Caco-2 (cell line): ENCODE results near the gene CEP350. TPM values are rescaled to one million over a fixed set of nuclear protein-coding genes. Genes with fewer than 3 reads are reported as not detected.

ENCODE experiments used
- BruUV-seq: library from RNA; stranded (reverse); fragments of 400-500 nt; replicated peaks from 2 replicates; lab custom pipeline; 2021; lab: Mats Ljungman, UMichigan
- CTCF ChIA-PET: fragments of 300-600 bp; sonication (Branson Sonifier 250); formaldehyde crosslinking; loops from one replicate; lab custom pipeline; 2022; ENCODE audit warnings: antibody characterized with exemption; lab: Charles Lee
- POLR2A ChIA-PET: fragments of 300-600 bp; sonication (Branson Sonifier 250); formaldehyde crosslinking; loops from one replicate; lab custom pipeline; 2022; ENCODE audit warnings: antibody characterized with exemption; lab: Charles Lee
- DNase-seq, 2 experiments: peaks; one replicate each; pipeline versions ENCODE4 v3.0.0 to v3.0.0-alpha.2; 2020 to 2022
- H3K27me3 ChIP-seq: replicated peaks from 2 replicates; pipeline ENCODE4 v1.6.0; 2011; ENCODE audit warnings: low read length; ENCODE audit not compliant: control insufficient read depth, insufficient read depth
- H3K36me3 ChIP-seq: 2 replicates; pipeline ENCODE4 v1.5.1; 2011; ENCODE audit warnings: low read length; ENCODE audit not compliant: control insufficient read depth, insufficient read depth
- H3K4me1 ChIP-seq: fragments of 250-450 bp; sonication (Bioruptor Pico); 2 replicates; pipeline ENCODE4 v1.5.1; 2020; ENCODE audit warnings: mild to moderate bottlenecking
- H3K4me3 ChIP-seq: 2 replicates; pipeline ENCODE4 v1.5.1; 2011; ENCODE audit warnings: low read depth, mild to moderate bottlenecking, control low read depth, low read length
- H3K9me3 ChIP-seq: fragments of 250-450 bp; sonication (Bioruptor Pico); 2 replicates; pipeline ENCODE4 v1.5.1; 2020; ENCODE audit warnings: mild to moderate bottlenecking, moderate library complexity
- H3K27ac Mint-ChIP-seq: one replicate; pipeline ENCODE4 v1.8.0; 2022; ENCODE audit warnings: mixed read lengths; ENCODE audit not compliant: unreplicated experiment
- H3K27me3 Mint-ChIP-seq: one replicate; pipeline ENCODE4 v1.8.0; 2022; ENCODE audit warnings: mixed read lengths; ENCODE audit not compliant: insufficient read depth, unreplicated experiment
- H3K36me3 Mint-ChIP-seq: one replicate; pipeline ENCODE4 v1.8.0; 2022; ENCODE audit warnings: mild to moderate bottlenecking, mixed read lengths; ENCODE audit not compliant: insufficient read depth, unreplicated experiment
- H3K4me1 Mint-ChIP-seq: one replicate; pipeline ENCODE4 v1.8.0; 2022; ENCODE audit warnings: low read depth, mixed read lengths; ENCODE audit not compliant: unreplicated experiment
- H3K4me3 Mint-ChIP-seq: one replicate; pipeline ENCODE4 v1.8.0; 2022; ENCODE audit warnings: mild to moderate bottlenecking, moderate library complexity, mixed read lengths; ENCODE audit not compliant: unreplicated experiment
- H3K9me3 Mint-ChIP-seq: one replicate; pipeline ENCODE4 v1.8.0; 2022; ENCODE audit warnings: mixed read lengths; ENCODE audit not compliant: unreplicated experiment
- intact Hi-C: fragments of 100-400 bp; cut with micrococcal nuclease; formaldehyde crosslinking; loops from one replicate; pipeline ENCODE4 v1.10.0; 2022; ENCODE audit not compliant: unreplicated experiment
- total RNA-seq: library from RNA; stranded (reverse); gene quantifications from 2 replicates; pipeline ENCODE4 v1.2.3, GENCODE V29; 2022
- TF ChIP-seq, protein P1 (sequence below), 2 experiments: fragments of 200-600 bp in 1 of 2; IDR thresholded peaks; 1 replicate in 1 of 2; 2 replicates in 1 of 2; pipeline versions ENCODE4 v1.5.1 to v1.8.0; 2011 to 2022; ENCODE audit warnings: antibody characterized with exemption in 1 of 2, control low read depth in 1 of 2, inconsistent platforms in 1 of 2, low read depth in 1 of 2, low read length in 1 of 2, mild to moderate bottlenecking in 1 of 2, moderate library complexity in 1 of 2; ENCODE audit not compliant: insufficient read depth in 1 of 2, severe bottlenecking in 1 of 2, unreplicated experiment in 1 of 2

CEP350 gene
- total RNA-seq, 1 experiment from 2014 or later = 43.5 TPM

GRCh38 chr1:180097326-180097605 lies 142.7 kb downstream of the CEP350 start:
- H3K9me3 Mint-ChIP-seq = no peaks in the 10 kb centered on the region
- BruUV-seq = no TSS peak
- intact Hi-C loops = no loop called here
- Histone ChIP-seq H3K9me3 (no peaks in the 10 kb centered on the region), H3K4me3 (no peak overlapping the region), H3K27me3 (no peaks in the 10 kb centered on the region), H3K36me3 (peaks cover 3% of the 10 kb centered on the region), H3K4me1 (no peaks in the 10 kb centered on the region)
- H3K36me3 Mint-ChIP-seq = peaks cover 77% of the 10 kb centered on the region
- H3K27me3 Mint-ChIP-seq = no peaks in the 10 kb centered on the region
- H3K4me1 Mint-ChIP-seq = no peaks in the 10 kb centered on the region
- H3K4me3 Mint-ChIP-seq = no peak overlapping the region
- no peak overlapping the region for H3K27ac Mint-ChIP-seq
- CTCF ChIA-PET = interaction anchor here (1.3 kb wide), 1 partner anchor 72 kb away, joined by 3 read pairs; no protein-coding TSS in a partner anchor
- POLR2A ChIA-PET = no interaction called here
- no peak for DNase-seq
- TF ChIP-seq, protein P1, sequence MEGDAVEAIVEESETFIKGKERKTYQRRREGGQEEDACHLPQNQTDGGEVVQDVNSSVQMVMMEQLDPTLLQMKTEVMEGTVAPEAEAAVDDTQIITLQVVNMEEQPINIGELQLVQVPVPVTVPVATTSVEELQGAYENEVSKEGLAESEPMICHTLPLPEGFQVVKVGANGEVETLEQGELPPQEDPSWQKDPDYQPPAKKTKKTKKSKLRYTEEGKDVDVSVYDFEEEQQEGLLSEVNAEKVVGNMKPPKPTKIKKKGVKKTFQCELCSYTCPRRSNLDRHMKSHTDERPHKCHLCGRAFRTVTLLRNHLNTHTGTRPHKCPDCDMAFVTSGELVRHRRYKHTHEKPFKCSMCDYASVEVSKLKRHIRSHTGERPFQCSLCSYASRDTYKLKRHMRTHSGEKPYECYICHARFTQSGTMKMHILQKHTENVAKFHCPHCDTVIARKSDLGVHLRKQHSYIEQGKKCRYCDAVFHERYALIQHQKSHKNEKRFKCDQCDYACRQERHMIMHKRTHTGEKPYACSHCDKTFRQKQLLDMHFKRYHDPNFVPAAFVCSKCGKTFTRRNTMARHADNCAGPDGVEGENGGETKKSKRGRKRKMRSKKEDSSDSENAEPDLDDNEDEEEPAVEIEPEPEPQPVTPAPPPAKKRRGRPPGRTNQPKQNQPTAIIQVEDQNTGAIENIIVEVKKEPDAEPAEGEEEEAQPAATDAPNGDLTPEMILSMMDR (IDR thresholded peaks at IDR 0.05; ENCODE audit: insufficient read depth in 1 of 2, low read depth in 1 of 2, low read length in 1 of 2, severe bottlenecking in 1 of 2, unreplicated experiment in 1 of 2) = no peak

DNA sequence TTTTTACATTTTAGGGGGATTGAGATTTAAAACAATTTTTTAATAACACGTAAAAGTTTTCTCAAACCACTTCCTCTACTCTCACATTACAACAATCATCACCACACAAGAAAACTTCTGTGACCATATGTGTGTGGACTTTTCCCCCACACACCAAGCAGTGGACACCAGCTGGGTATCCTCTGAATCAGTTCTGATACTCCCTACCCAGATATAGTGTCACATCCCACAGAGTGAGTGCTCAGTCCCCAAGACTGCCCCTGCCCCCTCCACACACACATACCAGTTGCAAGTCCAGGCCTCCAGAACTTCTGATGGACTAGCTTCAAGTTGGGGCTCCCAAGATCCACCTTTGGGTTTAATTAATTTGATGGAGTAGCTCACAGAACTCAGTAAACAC lies 146.8 kb downstream of the CEP350 start:
- Mint-ChIP-seq H3K27ac (no peak overlapping the region), H3K27me3 (no peaks in the 10 kb centered on the region), H3K4me1 (no peaks in the 10 kb centered on the region), H3K36me3 (peaks cover 44% of the 10 kb centered on the region), H3K9me3 (no peaks in the 10 kb centered on the region), H3K4me3 (no peak overlapping the region)
- BruUV-seq = no TSS peak
- POLR2A ChIA-PET = no interaction called here
- intact Hi-C loops = no loop called here
- H3K4me1 ChIP-seq = no peaks in the 10 kb centered on the region
- H3K9me3 ChIP-seq = no peaks in the 10 kb centered on the region
- TF ChIP-seq, protein P1 (IDR thresholded peaks at IDR 0.05; ENCODE audit: insufficient read depth in 1 of 2, low read depth in 1 of 2, low read length in 1 of 2, severe bottlenecking in 1 of 2, unreplicated experiment in 1 of 2) = no peak
- CTCF ChIA-PET = interaction anchor here (0.6 kb wide), 1 partner anchor 67 kb away, joined by 3 read pairs; no protein-coding TSS in a partner anchor
- peaks cover 1% of the 10 kb centered on the region; the same call in 1 of the 2 replicates for H3K36me3 ChIP-seq
- no peak overlapping the region for H3K4me3 ChIP-seq
- no peak for DNase-seq
- no peaks in the 10 kb centered on the region for H3K27me3 ChIP-seq

DNA sequence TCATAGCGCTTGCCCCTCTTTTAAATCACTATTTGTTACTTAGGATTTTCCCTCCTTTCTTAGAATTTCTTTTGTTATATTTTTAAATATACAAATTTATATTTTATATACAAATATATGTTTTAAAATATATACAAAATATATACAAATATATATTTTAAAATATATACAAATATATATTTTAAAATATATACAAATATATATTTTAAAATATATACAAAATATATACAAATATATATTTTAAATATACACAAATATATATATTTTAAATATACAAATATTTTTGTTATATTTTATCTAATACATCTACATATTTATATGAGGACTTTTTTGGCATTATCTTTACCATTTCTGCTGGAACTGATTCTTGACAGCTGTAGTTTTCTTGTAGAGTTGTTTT lies 149.2 kb downstream of the CEP350 start:
- CTCF ChIA-PET = interaction anchor here (1.9 kb wide), 1 partner anchor 75 kb away, joined by 5 read pairs; no protein-coding TSS in a partner anchor

More for the DNA sequence above, 149.2 kb downstream of the CEP350 start:
- DNase-seq = no peak
- TF ChIP-seq, protein P1 (IDR thresholded peaks at IDR 0.05; ENCODE audit: insufficient read depth in 1 of 2, low read depth in 1 of 2, low read length in 1 of 2, severe bottlenecking in 1 of 2, unreplicated experiment in 1 of 2) = no peak
- intact Hi-C loops = no loop called here
- BruUV-seq = no TSS peak
- Mint-ChIP-seq H3K27me3 (no peaks in the 10 kb centered on the region), H3K36me3 (peaks cover 29% of the 10 kb centered on the region), H3K4me3 (no peak overlapping the region), H3K27ac (no peak overlapping the region), H3K9me3 (no peaks in the 10 kb centered on the region), H3K4me1 (no peaks in the 10 kb centered on the region)
- Histone ChIP-seq H3K36me3 (no peaks in the 10 kb centered on the region; the same call in 1 of the 2 replicates), H3K4me3 (no peak overlapping the region), H3K4me1 (no peaks in the 10 kb centered on the region), H3K9me3 (no peaks in the 10 kb centered on the region), H3K27me3 (no peaks in the 10 kb centered on the region)
- POLR2A ChIA-PET = no interaction called here
